Gastroesophageal sphincter (tissue), 3 donors: ENCODE measurements around the gene MPC1.

Experiments used
- EP300 ChIP-seq: sonication (generic); formaldehyde crosslinking; IDR thresholded peaks from one replicate; pipeline ENCODE4 v1.6.1; 2017; ENCODE audit warnings: antibody characterized with exemption, mild to moderate bottlenecking
- POLR2A ChIP-seq, 2 donors: fragments of 450-650 bp; IDR thresholded peaks; one replicate each; pipeline ENCODE4 v1.6.1; 2017; ENCODE audit warnings: antibody characterized with exemption in 2 of 2, mild to moderate bottlenecking in 2 of 2, moderate library complexity in 1 of 2
- TF ChIP-seq, protein P1 (sequence below), 4 experiments: fragments of 200-600 bp in 2 of 4; fragments of 450-650 bp in 2 of 4; sonication (generic) in 1 of 4; IDR thresholded peaks; one replicate each; pipeline ENCODE4 v1.5.1; 2017 to 2019; ENCODE audit warnings: antibody characterized with exemption in 4 of 4, mild to moderate bottlenecking in 2 of 4, moderate library complexity in 2 of 4

DNA sequence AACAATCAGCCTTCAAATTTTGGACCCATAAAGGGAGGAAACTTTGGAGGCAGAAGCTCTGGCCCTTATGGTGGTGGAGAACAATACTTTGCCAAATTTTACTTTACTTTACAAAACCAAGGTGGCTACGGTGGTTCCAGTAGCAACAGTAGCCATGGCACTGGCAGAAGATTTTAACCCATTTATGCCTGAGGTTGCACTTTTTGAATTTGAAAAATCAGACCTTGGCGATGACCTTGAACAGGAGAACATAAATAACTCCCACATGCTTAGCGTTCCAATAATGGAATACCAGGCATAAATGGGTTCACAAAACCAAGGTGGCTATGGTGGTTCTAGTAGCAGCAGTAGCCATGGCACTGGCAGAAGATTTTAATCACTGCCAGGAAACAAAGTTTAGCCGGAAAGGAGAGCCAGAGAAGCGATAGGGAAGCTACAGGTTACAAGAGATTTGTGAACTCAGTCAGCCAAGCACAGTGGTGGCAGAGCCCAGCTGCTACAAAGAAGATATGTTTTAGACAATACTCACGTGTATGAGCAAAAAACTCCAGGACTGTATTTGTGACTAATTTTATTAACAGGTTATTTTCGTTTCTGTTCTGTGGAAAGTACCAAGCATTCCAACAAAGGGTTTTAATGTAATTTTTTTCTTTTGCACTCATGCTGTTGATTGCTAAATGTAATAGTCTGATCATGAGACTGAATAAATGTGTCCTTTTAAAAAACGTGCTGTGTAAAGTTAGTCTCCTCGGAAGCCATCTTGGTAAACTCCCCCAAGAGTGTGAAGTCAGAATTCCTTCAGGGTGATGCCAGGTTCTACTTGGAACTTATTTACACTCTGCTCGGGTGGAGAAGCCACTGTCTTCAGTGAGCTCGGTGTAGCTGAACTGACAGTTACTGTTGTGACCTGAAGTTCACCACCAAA is 47.1 kb downstream of the MPC1 start:
- TF ChIP-seq, protein P1, sequence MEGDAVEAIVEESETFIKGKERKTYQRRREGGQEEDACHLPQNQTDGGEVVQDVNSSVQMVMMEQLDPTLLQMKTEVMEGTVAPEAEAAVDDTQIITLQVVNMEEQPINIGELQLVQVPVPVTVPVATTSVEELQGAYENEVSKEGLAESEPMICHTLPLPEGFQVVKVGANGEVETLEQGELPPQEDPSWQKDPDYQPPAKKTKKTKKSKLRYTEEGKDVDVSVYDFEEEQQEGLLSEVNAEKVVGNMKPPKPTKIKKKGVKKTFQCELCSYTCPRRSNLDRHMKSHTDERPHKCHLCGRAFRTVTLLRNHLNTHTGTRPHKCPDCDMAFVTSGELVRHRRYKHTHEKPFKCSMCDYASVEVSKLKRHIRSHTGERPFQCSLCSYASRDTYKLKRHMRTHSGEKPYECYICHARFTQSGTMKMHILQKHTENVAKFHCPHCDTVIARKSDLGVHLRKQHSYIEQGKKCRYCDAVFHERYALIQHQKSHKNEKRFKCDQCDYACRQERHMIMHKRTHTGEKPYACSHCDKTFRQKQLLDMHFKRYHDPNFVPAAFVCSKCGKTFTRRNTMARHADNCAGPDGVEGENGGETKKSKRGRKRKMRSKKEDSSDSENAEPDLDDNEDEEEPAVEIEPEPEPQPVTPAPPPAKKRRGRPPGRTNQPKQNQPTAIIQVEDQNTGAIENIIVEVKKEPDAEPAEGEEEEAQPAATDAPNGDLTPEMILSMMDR (IDR thresholded peaks at IDR 0.05): no peak
- TF ChIP-seq POLR2A (IDR thresholded peaks at IDR 0.05) (no peak), EP300 (no peak)
